Measurements from ENCODE around the gene PHLPP2. TPM values are rescaled to one million over a fixed set of nuclear protein-coding genes. Genes with fewer than 3 reads are reported as not detected.

PHLPP2 gene
- total and polyA plus RNA-seq, 8 donors = 6.1 to 8.5 (median 7.0) TPM

- Histone ChIP-seq H3K4me3 (no peak overlapping the region), H3K36me3 (peaks cover 0 to 63% of the 10 kb centered on the region in 2 donors)
- no peak for ATAC-seq
Measured at GRCh38 chr16:71671165-71671564, 53.3 kb downstream of the PHLPP2 start.

GRCh38 chr16:71670537-71670936, 54.0 kb downstream of the PHLPP2 start:
- ATAC-seq = no peak
- TF ChIP-seq CTCF (IDR thresholded peaks at IDR 0.05) = no peak
- no peak overlapping the region for H3K4me3 ChIP-seq
- intact Hi-C loops (cut with DNase I) = no loop called here
- no peak overlapping the region for H3K27ac ChIP-seq
- peaks cover 0 to 63% of the 10 kb centered on the region in 2 donors for H3K36me3 ChIP-seq
- H3K4me1 ChIP-seq = no peaks in the 10 kb centered on the region
- DNase-seq = no peak
- H3K27me3 ChIP-seq = no peaks in the 10 kb centered on the region
- H3K9me3 ChIP-seq = no peaks in the 10 kb centered on the region

More at GRCh38 chr16:71671165-71671564, 53.3 kb downstream of the PHLPP2 start:
- H3K27ac ChIP-seq = no peak overlapping the region
- intact Hi-C loops (cut with DNase I) = no loop called here
- no peak for TF ChIP-seq CTCF (IDR thresholded peaks at IDR 0.05)
- no peak for DNase-seq
- H3K27me3 ChIP-seq = no peaks in the 10 kb centered on the region
- no peaks in the 10 kb centered on the region for H3K9me3 ChIP-seq
- no peaks in the 10 kb centered on the region for H3K4me1 ChIP-seq

GRCh38 chr16:71669926-71670536, 54.5 kb downstream of the PHLPP2 start:
- ATAC-seq (no peak), DNase-seq (no peak)
- no peak overlapping the region for H3K27ac ChIP-seq
- intact Hi-C loops (cut with DNase I) = no loop called here
- no peaks in the 10 kb centered on the region for H3K27me3 ChIP-seq
- peaks cover 0 to 61% of the 10 kb centered on the region in 2 donors for H3K36me3 ChIP-seq
- H3K9me3 ChIP-seq = no peaks in the 10 kb centered on the region
- H3K4me1 ChIP-seq = no peaks in the 10 kb centered on the region
- H3K4me3 ChIP-seq = no peak overlapping the region
- TF ChIP-seq CTCF (IDR thresholded peaks at IDR 0.05) = no peak

GRCh38 chr16:71666928-71667707, 57.4 kb downstream of the PHLPP2 start:
- no peak overlapping the region for H3K27ac ChIP-seq
- H3K9me3 ChIP-seq = no peaks in the 10 kb centered on the region
- TF ChIP-seq CTCF (IDR thresholded peaks at IDR 0.05) = no peak
- ATAC-seq (no peak), DNase-seq (no peak)
- H3K36me3 ChIP-seq = peaks cover 0 to 70% of the 10 kb centered on the region in 2 donors
- H3K4me3 ChIP-seq = no peak overlapping the region
- intact Hi-C loops (cut with DNase I) = no loop called here
- no peaks in the 10 kb centered on the region for H3K27me3 ChIP-seq
- H3K4me1 ChIP-seq = no peaks in the 10 kb centered on the region

GRCh38 chr16:71666264-71666663, 58.2 kb downstream of the PHLPP2 start:
- no peak for DNase-seq
- intact Hi-C loops (cut with DNase I) = no loop called here
- no peak for TF ChIP-seq CTCF (IDR thresholded peaks at IDR 0.05)
- no peaks in the 10 kb centered on the region for H3K4me1 ChIP-seq
- peaks cover 0 to 70% of the 10 kb centered on the region in 2 donors for H3K36me3 ChIP-seq
- no peak overlapping the region for H3K4me3 ChIP-seq
- no peak overlapping the region for H3K27ac ChIP-seq
- no peaks in the 10 kb centered on the region for H3K27me3 ChIP-seq
- H3K9me3 ChIP-seq = no peaks in the 10 kb centered on the region
- ATAC-seq = no peak
